H9 (cell line): ENCODE measurements around the gene GPN3. TPM values are rescaled to one million over a fixed set of nuclear protein-coding genes. Genes with fewer than 3 reads are reported as not detected.
A peak's percentile ranks its signal among the peaks of the same experiment; 100 is the strongest.

Experiments used
- DNase-seq: peaks from one replicate; pipeline ENCODE4 v3.0.0-alpha.2; 2017
- H2AFZ ChIP-seq: one replicate; pipeline ENCODE4 v1.6.1; 2013; ENCODE audit warnings: mild to moderate bottlenecking, low read length, control low read depth, moderate library complexity
- H2AK5ac ChIP-seq: 2 replicates; pipeline ENCODE4 v1.6.1; 2013; ENCODE audit warnings: low read length, control low read depth, mixed read lengths; ENCODE audit not compliant: insufficient read length
- H2BK120ac ChIP-seq: one replicate; pipeline ENCODE4 v1.6.1; 2013; ENCODE audit warnings: low read depth, mild to moderate bottlenecking, low read length, control low read depth, inconsistent platforms; ENCODE audit not compliant: poor library complexity, severe bottlenecking
- H2BK12ac ChIP-seq: 2 replicates; pipeline ENCODE4 v1.6.1; 2013; ENCODE audit warnings: low read length, control low read depth, mixed read lengths, low read depth; ENCODE audit not compliant: insufficient read length
- H2BK15ac ChIP-seq: 2 replicates; pipeline ENCODE4 v1.6.1; 2013; ENCODE audit warnings: low read depth, low read length, control low read depth
- H2BK20ac ChIP-seq: one replicate; pipeline ENCODE4 v1.6.1; 2013; ENCODE audit warnings: low read depth, mild to moderate bottlenecking, low read length, control low read depth, inconsistent platforms; ENCODE audit not compliant: poor library complexity, severe bottlenecking
- H2BK5ac ChIP-seq: 2 replicates; pipeline ENCODE4 v1.6.1; 2013; ENCODE audit warnings: low read length, control low read depth, mixed read lengths; ENCODE audit not compliant: insufficient read length
- H3K14ac ChIP-seq: 2 replicates; pipeline ENCODE4 v1.6.1; 2013; ENCODE audit warnings: low read length, control low read depth; ENCODE audit not compliant: insufficient read depth
- H3K18ac ChIP-seq: 2 replicates; pipeline ENCODE4 v1.6.1; 2013; ENCODE audit warnings: low read depth, mild to moderate bottlenecking, mixed read lengths, low read length, control low read depth; ENCODE audit not compliant: insufficient read length
- H3K23ac ChIP-seq: 2 replicates; pipeline ENCODE4 v1.6.1; 2013; ENCODE audit warnings: low read length, control low read depth, mixed read lengths, low read depth; ENCODE audit not compliant: insufficient read length
- H3K23me2 ChIP-seq: 2 replicates; pipeline ENCODE4 v1.6.1; 2013; ENCODE audit warnings: low read depth, mild to moderate bottlenecking, mixed read lengths, low read length, control low read depth; ENCODE audit not compliant: insufficient read length, poor library complexity, severe bottlenecking
- H3K27ac ChIP-seq: 2 replicates; pipeline ENCODE4 v1.5.1; 2013; ENCODE audit warnings: low read length, control low read depth, mixed read lengths, low read depth; ENCODE audit not compliant: insufficient read length
- H3K27me3 ChIP-seq: 2 replicates; pipeline ENCODE4 v1.6.1; 2013; ENCODE audit warnings: low read length, control low read depth, inconsistent platforms; ENCODE audit not compliant: insufficient read depth
- H3K4ac ChIP-seq: 2 replicates; pipeline ENCODE4 v1.6.1; 2013; ENCODE audit warnings: low read depth, mild to moderate bottlenecking, control low read depth, inconsistent platforms, low read length, moderate library complexity
- H3K4me1 ChIP-seq: 2 replicates; pipeline ENCODE4 v1.6.1; 2013; ENCODE audit warnings: low read length, control low read depth, inconsistent platforms; ENCODE audit not compliant: insufficient read depth
- H3K4me2 ChIP-seq: 2 replicates; pipeline ENCODE4 v1.6.1; 2013; ENCODE audit warnings: low read length, control low read depth, mixed read lengths; ENCODE audit not compliant: insufficient read length, insufficient read depth
- H3K56ac ChIP-seq: 2 replicates; pipeline ENCODE4 v1.6.1; 2013; ENCODE audit warnings: low read depth, mild to moderate bottlenecking, mixed read lengths, low read length, control low read depth; ENCODE audit not compliant: insufficient read length
- H3K79me1 ChIP-seq: 2 replicates; pipeline ENCODE4 v1.6.1; 2013; ENCODE audit warnings: low read depth, mild to moderate bottlenecking, moderate library complexity, low read length, control low read depth, inconsistent platforms; ENCODE audit not compliant: insufficient read depth, poor library complexity, severe bottlenecking
- H3K79me2 ChIP-seq: 2 replicates; pipeline ENCODE4 v1.6.1; 2013; ENCODE audit warnings: low read length, control low read depth, inconsistent platforms; ENCODE audit not compliant: insufficient read depth
- H3K9ac ChIP-seq: 2 replicates; pipeline ENCODE4 v1.6.1; 2013; ENCODE audit warnings: low read length, control low read depth, mixed read lengths; ENCODE audit not compliant: insufficient read length; ENCODE audit errors: extremely low read depth
- H3K9me3 ChIP-seq: one replicate; pipeline ENCODE4 v1.6.1; 2013; ENCODE audit warnings: low read depth, low read length, inconsistent platforms; ENCODE audit not compliant: control insufficient read depth
- H3T11ph ChIP-seq: one replicate; pipeline ENCODE4 v1.6.1; 2013; ENCODE audit warnings: mild to moderate bottlenecking, low read length, control low read depth, inconsistent platforms
- H4K20me1 ChIP-seq: one replicate; pipeline ENCODE4 v1.6.1; 2013; ENCODE audit not compliant: control insufficient read depth, insufficient read length, insufficient read depth
- H4K5ac ChIP-seq: 2 replicates; pipeline ENCODE4 v1.6.1; 2013; ENCODE audit warnings: low read depth, mild to moderate bottlenecking, mixed read lengths, low read length, control low read depth; ENCODE audit not compliant: insufficient read length
- H4K8ac ChIP-seq: replicated peaks from 2 replicates; pipeline ENCODE4 v1.6.1; 2013; ENCODE audit warnings: low read length, control low read depth, mixed read lengths, low read depth; ENCODE audit not compliant: insufficient read length
- H4K91ac ChIP-seq: 2 replicates; pipeline ENCODE4 v1.6.1; 2013; ENCODE audit warnings: low read depth, mild to moderate bottlenecking, moderate library complexity, mixed read lengths, low read length, control low read depth; ENCODE audit not compliant: insufficient read length
- H3K27ac Mint-ChIP-seq, 3 experiments: 2 replicates in 2 of 3; 3 replicates in 1 of 3; pipeline ENCODE4 v1.8.0; 2020 to 2021; ENCODE audit warnings: mixed read lengths in 3 of 3, mild to moderate bottlenecking in 1 of 3, moderate library complexity in 1 of 3
- H3K27me3 Mint-ChIP-seq: 2 replicates; pipeline ENCODE4 v1.8.0; 2021; ENCODE audit warnings: low read depth, mild to moderate bottlenecking, moderate library complexity, mixed read lengths
- H3K36me3 Mint-ChIP-seq, 3 experiments: 2 replicates in 2 of 3; 3 replicates in 1 of 3; pipeline ENCODE4 v1.8.0; 2020 to 2021; ENCODE audit warnings: low read depth in 3 of 3, mixed read lengths in 3 of 3; ENCODE audit not compliant: insufficient read depth in 1 of 3
- H3K4me1 Mint-ChIP-seq, 2 experiments: 2 replicates each; pipeline ENCODE4 v1.8.0; 2020; ENCODE audit warnings: mixed read lengths in 2 of 2
- H3K4me3 Mint-ChIP-seq, 2 experiments: 2 replicates in 1 of 2; 3 replicates in 1 of 2; pipeline ENCODE4 v1.8.0; 2020 to 2021; ENCODE audit warnings: mild to moderate bottlenecking in 2 of 2, mixed read lengths in 2 of 2, moderate library complexity in 1 of 2
- H3K9me3 Mint-ChIP-seq, 2 experiments: 2 replicates in 1 of 2; 3 replicates in 1 of 2; pipeline ENCODE4 v1.8.0; 2020; ENCODE audit warnings: mild to moderate bottlenecking in 2 of 2, mixed read lengths in 2 of 2, moderate library complexity in 1 of 2
- WGBS: extraction: QIAGEN DNeasy Blood & Tissue Kit; methylation state at CpG from one replicate; pipeline ENCODE4 v1.1.7; 2013; ENCODE audit warnings: missing lambda C conversion rate, low lambda C conversion rate, mixed read lengths; ENCODE audit not compliant: insufficient read length; ENCODE audit errors: extremely low coverage; 5-methylcytosine and 5-hydroxymethylcytosine counted together
- total RNA-seq: library from RNA; stranded (reverse); gene quantifications from 2 replicates; pipeline ENCODE4 v1.2.1, GENCODE V29; 2021
- TF ChIP-seq, protein P1 (sequence below): fragments of 200-600 bp; sonication (generic); conservative IDR thresholded peaks from 3 replicates; pipeline ENCODE4 v1.8.0; 2021; ENCODE audit warnings: antibody characterized with exemption, mild to moderate bottlenecking

Gene GPN3
- total RNA-seq, 1 experiment from 2014 or later: 45.3 TPM

DNA sequence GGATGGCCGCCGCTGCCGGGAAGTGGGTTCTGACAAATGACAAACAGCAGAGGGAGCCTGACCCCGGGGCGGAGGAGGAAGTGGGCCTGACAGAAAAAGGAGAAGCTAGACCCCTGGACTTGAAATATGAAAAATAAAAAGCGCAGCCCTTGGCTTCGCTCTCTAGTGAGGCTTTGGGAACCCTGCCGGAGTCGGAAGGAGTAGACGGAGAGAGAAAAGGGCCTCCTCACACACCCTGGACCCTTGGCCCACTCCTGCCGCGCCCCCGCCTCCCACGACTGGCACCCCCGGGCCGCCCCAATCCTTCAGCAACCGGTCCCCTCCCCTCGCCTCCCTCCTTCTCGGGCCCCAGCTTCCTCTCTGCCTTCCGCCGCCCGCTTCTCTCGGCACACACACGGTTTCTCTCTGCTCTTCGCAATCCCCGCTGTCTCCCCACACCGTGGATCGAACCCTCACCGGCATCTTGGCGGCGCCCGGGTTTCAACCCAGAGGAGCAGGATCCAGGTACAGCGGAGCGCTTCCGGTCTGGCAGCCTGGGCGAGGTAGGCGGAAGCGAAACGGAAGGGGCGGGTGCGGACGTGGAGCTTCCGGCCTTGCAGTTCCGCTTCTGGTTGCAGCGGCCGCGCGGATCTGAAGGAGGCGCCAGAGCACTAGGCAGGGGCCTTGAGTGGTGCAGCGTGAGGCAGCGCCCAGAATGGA lies 18.1 kb downstream of the GPN3 start, which contains the start of gene ARPC3:
ARPC3 (minus strand) TSS at position 539 of the 699 bp plus-strand sequence; CDS start at position 462, 77 bp downstream.
- H3K79me1 ChIP-seq: peaks cover 7% of the 10 kb centered on the region
- H3K23me2 ChIP-seq: no peaks in the 10 kb centered on the region
- peak within 1 kb of the TSS; percentile 71 for H3K9ac ChIP-seq
- H3K27me3 Mint-ChIP-seq: no peaks in the 10 kb centered on the region
- H3K36me3 Mint-ChIP-seq: peaks cover 13 to 56% (median 38%) of the 10 kb centered on the region in 3 experiments; a peak in 6 of 7 replicates
- peak within 1 kb of the TSS; percentile 99 to 100 for H3K4me3 Mint-ChIP-seq
- peak within 1 kb of the TSS; percentile 48 for H3K4me2 ChIP-seq
- H2BK15ac ChIP-seq: no peak within 1 kb of the TSS
- H2AFZ ChIP-seq: no peak within 1 kb of the TSS
- H3K4ac ChIP-seq: no peak within 1 kb of the TSS
- no peak within 1 kb of the TSS for H2BK5ac ChIP-seq
- no peaks in the 10 kb centered on the region for H3K4me1 ChIP-seq
- peaks cover 5 to 10% of the 10 kb centered on the region in 2 experiments for H3K4me1 Mint-ChIP-seq
- no peak within 1 kb of the TSS for H3T11ph ChIP-seq
- H3K27ac Mint-ChIP-seq: peak within 1 kb of the TSS; percentile 97 to 99 (median 98)
- no peak within 1 kb of the TSS for H4K91ac ChIP-seq
- H3K23ac ChIP-seq: no peak within 1 kb of the TSS
- no peaks in the 10 kb centered on the region for H4K20me1 ChIP-seq
- no peak within 1 kb of the TSS for H4K5ac ChIP-seq
- H3K18ac ChIP-seq: no peak within 1 kb of the TSS
- H2AK5ac ChIP-seq: no peak within 1 kb of the TSS
- no peaks in the 10 kb centered on the region for H3K9me3 ChIP-seq
- H3K27me3 ChIP-seq: no peaks in the 10 kb centered on the region
- H2BK20ac ChIP-seq: no peak within 1 kb of the TSS
- no peak within 1 kb of the TSS for H2BK120ac ChIP-seq
- H3K27ac ChIP-seq: no peak within 1 kb of the TSS
- DNase-seq: peak; percentile 98
- H3K56ac ChIP-seq: no peak within 1 kb of the TSS
- H3K79me2 ChIP-seq: peaks cover 3% of the 10 kb centered on the region; the same call in 1 of the 2 replicates
- no CpG with 5 or more reads among the region's 51 CpGs for WGBS
- H3K9me3 Mint-ChIP-seq: no peaks in the 10 kb centered on the region; a peak in 1 of 5 replicates
- no peak within 1 kb of the TSS for H2BK12ac ChIP-seq
- TF ChIP-seq, protein P1, sequence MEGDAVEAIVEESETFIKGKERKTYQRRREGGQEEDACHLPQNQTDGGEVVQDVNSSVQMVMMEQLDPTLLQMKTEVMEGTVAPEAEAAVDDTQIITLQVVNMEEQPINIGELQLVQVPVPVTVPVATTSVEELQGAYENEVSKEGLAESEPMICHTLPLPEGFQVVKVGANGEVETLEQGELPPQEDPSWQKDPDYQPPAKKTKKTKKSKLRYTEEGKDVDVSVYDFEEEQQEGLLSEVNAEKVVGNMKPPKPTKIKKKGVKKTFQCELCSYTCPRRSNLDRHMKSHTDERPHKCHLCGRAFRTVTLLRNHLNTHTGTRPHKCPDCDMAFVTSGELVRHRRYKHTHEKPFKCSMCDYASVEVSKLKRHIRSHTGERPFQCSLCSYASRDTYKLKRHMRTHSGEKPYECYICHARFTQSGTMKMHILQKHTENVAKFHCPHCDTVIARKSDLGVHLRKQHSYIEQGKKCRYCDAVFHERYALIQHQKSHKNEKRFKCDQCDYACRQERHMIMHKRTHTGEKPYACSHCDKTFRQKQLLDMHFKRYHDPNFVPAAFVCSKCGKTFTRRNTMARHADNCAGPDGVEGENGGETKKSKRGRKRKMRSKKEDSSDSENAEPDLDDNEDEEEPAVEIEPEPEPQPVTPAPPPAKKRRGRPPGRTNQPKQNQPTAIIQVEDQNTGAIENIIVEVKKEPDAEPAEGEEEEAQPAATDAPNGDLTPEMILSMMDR: peak; percentile 76
- no peak within 1 kb of the TSS for H4K8ac ChIP-seq
- peak within 1 kb of the TSS; percentile 77; the same call in 1 of the 2 replicates for H3K14ac ChIP-seq
